ENCODE results near the gene TST. TPM values are rescaled to one million over a fixed set of nuclear protein-coding genes. Genes with fewer than 3 reads are reported as not detected.
"Not testable (repeated sequence)": the region's sequence is repeated elsewhere in the genome, so short reads cannot be mapped to it uniquely, and the experiment has no call there.

The TST gene
- total RNA-seq, 1 experiment from 2014 or later: 44.9 TPM

DNA sequence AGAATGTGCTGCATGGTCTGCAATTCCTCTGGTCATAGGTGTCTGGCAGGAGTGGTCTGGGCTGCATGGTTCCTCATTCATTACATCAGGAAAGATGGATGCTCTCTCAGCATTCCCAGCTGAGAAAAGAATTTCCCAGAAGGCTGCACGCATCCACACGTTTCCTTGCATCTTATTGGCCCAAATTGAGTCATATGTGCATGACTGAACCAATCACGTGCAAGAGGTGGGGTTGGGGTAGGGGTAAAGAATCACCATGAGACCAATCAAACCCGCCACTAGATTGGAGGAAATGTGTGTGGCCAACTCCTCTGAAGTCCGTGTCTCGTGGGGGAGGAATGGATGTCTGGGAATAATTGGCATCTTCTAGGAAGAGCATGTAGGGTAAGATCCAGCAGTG lies 28.8 kb downstream of the TST start:
- Mint-ChIP-seq H3K4me1 (ENCODE audit: low read depth, unreplicated experiment) (no peaks in the 10 kb centered on the region), H3K36me3 (ENCODE audit: insufficient read depth, unreplicated experiment) (no peaks in the 10 kb centered on the region), H3K4me3 (ENCODE audit: unreplicated experiment) (no peak overlapping the region), H3K9me3 (ENCODE audit: unreplicated experiment) (no peaks in the 10 kb centered on the region), H3K27ac (ENCODE audit: unreplicated experiment) (no peak overlapping the region), H3K27me3 (ENCODE audit: insufficient read depth, unreplicated experiment) (peaks cover 22% of the 10 kb centered on the region)
- Histone ChIP-seq H3K9me3 (no peaks in the 10 kb centered on the region), H3K4me3 (ENCODE audit: low read depth, low read length) (no peak overlapping the region), H3K36me3 (ENCODE audit: control insufficient read depth, insufficient read depth, low read length) (no peaks in the 10 kb centered on the region), H3K27me3 (replicated peaks; ENCODE audit: control insufficient read depth, insufficient read depth, low read length) (no peaks in the 10 kb centered on the region), H3K4me1 (no peaks in the 10 kb centered on the region)
- DNase-seq: no peak
- ChIA-PET POLR2A (no interaction called here), CTCF (interaction anchor here (0.6 to 1.0 kb wide), 2 partner anchors 9 to 53 kb away, joined by 3 read pairs; no protein-coding TSS in a partner anchor)
- TF ChIP-seq, protein P1, sequence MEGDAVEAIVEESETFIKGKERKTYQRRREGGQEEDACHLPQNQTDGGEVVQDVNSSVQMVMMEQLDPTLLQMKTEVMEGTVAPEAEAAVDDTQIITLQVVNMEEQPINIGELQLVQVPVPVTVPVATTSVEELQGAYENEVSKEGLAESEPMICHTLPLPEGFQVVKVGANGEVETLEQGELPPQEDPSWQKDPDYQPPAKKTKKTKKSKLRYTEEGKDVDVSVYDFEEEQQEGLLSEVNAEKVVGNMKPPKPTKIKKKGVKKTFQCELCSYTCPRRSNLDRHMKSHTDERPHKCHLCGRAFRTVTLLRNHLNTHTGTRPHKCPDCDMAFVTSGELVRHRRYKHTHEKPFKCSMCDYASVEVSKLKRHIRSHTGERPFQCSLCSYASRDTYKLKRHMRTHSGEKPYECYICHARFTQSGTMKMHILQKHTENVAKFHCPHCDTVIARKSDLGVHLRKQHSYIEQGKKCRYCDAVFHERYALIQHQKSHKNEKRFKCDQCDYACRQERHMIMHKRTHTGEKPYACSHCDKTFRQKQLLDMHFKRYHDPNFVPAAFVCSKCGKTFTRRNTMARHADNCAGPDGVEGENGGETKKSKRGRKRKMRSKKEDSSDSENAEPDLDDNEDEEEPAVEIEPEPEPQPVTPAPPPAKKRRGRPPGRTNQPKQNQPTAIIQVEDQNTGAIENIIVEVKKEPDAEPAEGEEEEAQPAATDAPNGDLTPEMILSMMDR (IDR thresholded peaks at IDR 0.05; ENCODE audit: insufficient read depth in 1 of 2, low read depth in 1 of 2, low read length in 1 of 2, severe bottlenecking in 1 of 2, unreplicated experiment in 1 of 2): no peak
- BruUV-seq (replicated peaks): no TSS peak
- intact Hi-C loops (cut with micrococcal nuclease; ENCODE audit: unreplicated experiment): no loop called here

DNA sequence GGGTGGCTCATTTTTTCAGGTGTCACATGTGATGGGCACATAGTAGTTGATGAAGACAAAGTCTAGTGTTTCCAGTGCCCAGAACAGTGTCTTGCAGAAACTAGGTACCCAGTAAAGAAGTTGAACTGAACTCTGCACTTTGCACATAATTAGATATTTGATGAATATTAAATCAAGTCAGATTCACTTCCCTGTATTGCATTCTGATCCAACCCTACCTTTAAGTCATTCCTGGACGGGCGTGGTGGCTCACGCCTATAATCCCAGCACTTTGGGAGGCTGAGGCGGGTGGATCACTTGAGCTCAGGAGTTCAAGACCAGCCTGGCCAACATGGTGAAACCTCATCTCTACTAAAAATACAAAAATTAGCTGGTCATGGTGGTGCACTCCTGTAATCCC lies 30.2 kb downstream of the TST start:
- CTCF ChIA-PET; H3K9me3 ChIP-seq; H3K36me3 ChIP-seq (ENCODE audit: control insufficient read depth, insufficient read depth, low read length); H3K4me1 ChIP-seq; H3K4me3 ChIP-seq (ENCODE audit: low read depth, low read length); H3K4me3 Mint-ChIP-seq (ENCODE audit: unreplicated experiment); H3K4me1 Mint-ChIP-seq (ENCODE audit: low read depth, unreplicated experiment); H3K36me3 Mint-ChIP-seq (ENCODE audit: insufficient read depth, unreplicated experiment); H3K9me3 Mint-ChIP-seq (ENCODE audit: unreplicated experiment); POLR2A ChIA-PET; H3K27ac Mint-ChIP-seq (ENCODE audit: unreplicated experiment); DNase-seq; H3K27me3 ChIP-seq (replicated peaks; ENCODE audit: control insufficient read depth, insufficient read depth, low read length); BruUV-seq (replicated peaks): not testable (repeated sequence)
- intact Hi-C loops (cut with micrococcal nuclease; ENCODE audit: unreplicated experiment): loop anchor here (5.0 kb wide), 1 partner anchor 43 kb away; no protein-coding TSS in a partner anchor
- peaks cover 22% of the 10 kb centered on the region for H3K27me3 Mint-ChIP-seq (ENCODE audit: insufficient read depth, unreplicated experiment)

DNA sequence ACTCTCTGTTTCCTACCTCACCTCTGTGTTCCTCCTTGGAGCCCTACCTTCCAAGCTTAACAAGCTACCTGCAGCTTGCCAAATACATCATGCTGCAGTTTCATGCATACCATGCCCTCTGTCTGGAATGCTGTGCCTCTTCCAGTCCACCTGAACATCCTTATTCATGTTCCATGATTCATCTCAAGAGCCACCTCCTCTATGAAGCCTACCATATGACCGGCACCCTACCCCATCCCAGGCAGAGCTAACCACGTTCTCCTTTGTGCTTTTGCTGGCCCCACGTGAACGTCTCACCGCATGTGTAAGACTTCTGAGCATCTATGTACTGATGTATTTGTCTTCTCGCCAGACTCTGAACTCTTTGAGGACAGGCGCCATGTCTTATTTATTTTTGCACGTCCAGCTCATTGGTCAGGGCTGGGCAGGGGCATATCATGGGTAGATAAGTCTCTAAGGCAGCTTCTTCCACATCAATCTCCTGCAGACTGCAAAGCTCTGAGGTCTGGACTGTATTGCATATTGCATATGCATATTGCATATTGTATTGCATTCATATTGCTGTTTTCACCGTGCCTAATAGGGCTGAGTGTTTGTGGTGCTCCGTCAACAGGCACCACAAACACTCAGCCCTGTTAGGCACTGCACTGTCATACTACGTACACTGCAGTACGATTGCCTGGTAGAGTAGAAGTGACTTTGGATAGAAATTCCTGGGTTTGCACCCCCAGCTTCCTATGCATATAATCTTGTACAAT lies 31.0 kb downstream of the TST start:
- BruUV-seq (replicated peaks): no TSS peak
- Mint-ChIP-seq H3K36me3 (ENCODE audit: insufficient read depth, unreplicated experiment) (no peaks in the 10 kb centered on the region), H3K27ac (ENCODE audit: unreplicated experiment) (no peak overlapping the region), H3K4me1 (ENCODE audit: low read depth, unreplicated experiment) (no peaks in the 10 kb centered on the region), H3K9me3 (ENCODE audit: unreplicated experiment) (no peaks in the 10 kb centered on the region), H3K27me3 (ENCODE audit: insufficient read depth, unreplicated experiment) (peaks cover 18% of the 10 kb centered on the region), H3K4me3 (ENCODE audit: unreplicated experiment) (no peak overlapping the region)
- ChIA-PET POLR2A (no interaction called here), CTCF (no interaction called here)
- no peak for DNase-seq
- no peaks in the 10 kb centered on the region; the same call in 1 of the 2 replicates for H3K27me3 ChIP-seq (replicated peaks; ENCODE audit: control insufficient read depth, insufficient read depth, low read length)
- no peaks in the 10 kb centered on the region for H3K4me1 ChIP-seq
- H3K4me3 ChIP-seq (ENCODE audit: low read depth, low read length): no peak overlapping the region
- no peaks in the 10 kb centered on the region for H3K9me3 ChIP-seq
- intact Hi-C loops (cut with micrococcal nuclease; ENCODE audit: unreplicated experiment): loop anchor here (5.0 kb wide), 1 partner anchor 44 kb away; no protein-coding TSS in a partner anchor
- TF ChIP-seq, protein P1 (IDR thresholded peaks at IDR 0.05; ENCODE audit: insufficient read depth in 1 of 2, low read depth in 1 of 2, low read length in 1 of 2, severe bottlenecking in 1 of 2, unreplicated experiment in 1 of 2): no peak
- no peaks in the 10 kb centered on the region for H3K36me3 ChIP-seq (ENCODE audit: control insufficient read depth, insufficient read depth, low read length)
